Osteocyte (in vitro differentiated cells): Measurements from ENCODE around the gene MRRF. TPM values are rescaled to one million over a fixed set of nuclear protein-coding genes. Genes with fewer than 3 reads are reported as not detected.

ENCODE experiments used
- DNase-seq: peaks from one replicate; pipeline ENCODE4 v3.0.0; 2021; ENCODE audit warnings: mixed read lengths; ENCODE audit not compliant: unreplicated experiment; ENCODE audit errors: extremely low spot score
- H3K27ac Mint-ChIP-seq: one replicate; pipeline ENCODE4 v1.8.0; 2021; ENCODE audit warnings: mild to moderate bottlenecking, mixed read lengths; ENCODE audit not compliant: unreplicated experiment
- H3K27me3 Mint-ChIP-seq: one replicate; pipeline ENCODE4 v1.8.0; 2021; ENCODE audit warnings: mixed read lengths; ENCODE audit not compliant: unreplicated experiment
- H3K36me3 Mint-ChIP-seq: one replicate; pipeline ENCODE4 v1.8.0; 2021; ENCODE audit warnings: mixed read lengths; ENCODE audit not compliant: unreplicated experiment
- H3K4me1 Mint-ChIP-seq: one replicate; pipeline ENCODE4 v1.8.0; 2021; ENCODE audit warnings: mixed read lengths; ENCODE audit not compliant: unreplicated experiment
- H3K4me3 Mint-ChIP-seq: one replicate; pipeline ENCODE4 v1.8.0; 2021; ENCODE audit warnings: mild to moderate bottlenecking, moderate library complexity, mixed read lengths; ENCODE audit not compliant: unreplicated experiment
- H3K9me3 Mint-ChIP-seq: one replicate; pipeline ENCODE4 v1.8.0; 2021; ENCODE audit warnings: mixed read lengths; ENCODE audit not compliant: unreplicated experiment
- CTCF ChIP-seq: fragments of 200-600 bp; sonication (generic); IDR thresholded peaks from 2 replicates; pipeline ENCODE4 v1.5.0; 2021; ENCODE audit warnings: antibody characterized with exemption, mild to moderate bottlenecking, moderate library complexity
- total RNA-seq: library from RNA; stranded (reverse); gene quantifications from 2 replicates; pipeline ENCODE4 v1.2.1, GENCODE V29; 2021

MRRF gene
- total RNA-seq, 1 donor from 2014 or later = 26.0 TPM

- no peaks in the 10 kb centered on the region for H3K9me3 Mint-ChIP-seq
- DNase-seq = no peak
- H3K4me3 Mint-ChIP-seq = peak overlapping the region; percentile 81
- no peaks in the 10 kb centered on the region for H3K36me3 Mint-ChIP-seq
- TF ChIP-seq CTCF = no peak
- H3K27ac Mint-ChIP-seq = no peak overlapping the region
- peaks cover 14% of the 10 kb centered on the region for H3K27me3 Mint-ChIP-seq
- peaks cover 9% of the 10 kb centered on the region for H3K4me1 Mint-ChIP-seq
Observed at GRCh38 chr9:122347348-122348287, 82.9 kb downstream of the MRRF start.

- no peak for DNase-seq
- no peak for TF ChIP-seq CTCF
- Mint-ChIP-seq H3K4me1 (peaks cover 9% of the 10 kb centered on the region), H3K4me3 (no peak overlapping the region), H3K27me3 (peaks cover 14% of the 10 kb centered on the region), H3K27ac (no peak overlapping the region), H3K36me3 (no peaks in the 10 kb centered on the region), H3K9me3 (no peaks in the 10 kb centered on the region)
Observed at GRCh38 chr9:122348288-122348777, 83.7 kb downstream of the MRRF start.

DNA sequence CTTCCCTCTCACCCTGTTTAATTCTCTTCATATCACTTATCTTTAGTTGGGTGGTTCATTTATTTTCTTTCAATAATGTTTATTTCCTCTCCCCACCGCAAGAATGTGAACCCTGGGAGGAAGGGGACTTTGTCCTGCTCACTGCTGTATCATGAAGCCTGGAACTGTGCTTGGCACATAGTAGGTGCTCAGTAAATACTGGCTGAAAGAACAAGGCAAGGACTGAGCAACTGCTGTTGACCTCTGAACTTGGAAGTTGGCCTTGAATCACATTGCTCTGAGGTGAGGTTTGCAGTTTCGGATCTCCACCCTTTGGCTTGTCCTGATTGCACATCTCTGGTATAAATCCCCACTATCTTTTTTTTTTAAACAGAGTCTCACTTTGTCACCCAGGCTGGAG lies 84.1 kb downstream of the MRRF start:
- Mint-ChIP-seq H3K36me3 (no peaks in the 10 kb centered on the region), H3K27ac (no peak overlapping the region), H3K4me3 (no peak overlapping the region), H3K4me1 (peaks cover 9% of the 10 kb centered on the region), H3K27me3 (peaks cover 14% of the 10 kb centered on the region), H3K9me3 (no peaks in the 10 kb centered on the region)
- DNase-seq = no peak
- TF ChIP-seq CTCF = no peak

DNA sequence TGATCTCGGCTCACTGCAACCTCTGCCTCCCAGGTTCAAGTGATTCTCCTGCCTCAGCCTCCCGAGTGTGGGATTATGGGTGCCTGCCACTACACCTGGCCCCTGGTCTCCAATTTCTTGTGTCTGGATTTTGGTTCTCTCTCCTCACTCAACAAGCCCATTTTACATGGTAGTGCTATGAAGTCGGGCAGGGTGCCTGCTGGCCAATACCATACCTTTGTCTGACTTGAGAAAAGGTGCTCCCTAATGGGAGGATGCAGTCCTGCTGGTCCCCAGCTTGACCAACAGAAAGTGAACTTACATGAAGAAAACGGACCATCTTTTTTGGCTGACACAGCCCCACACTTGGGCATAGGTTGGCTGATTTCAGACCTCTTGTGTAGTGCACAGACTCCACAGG lies 84.5 kb downstream of the MRRF start:
- no peak overlapping the region for H3K4me3 Mint-ChIP-seq
- TF ChIP-seq CTCF = no peak

DNA sequence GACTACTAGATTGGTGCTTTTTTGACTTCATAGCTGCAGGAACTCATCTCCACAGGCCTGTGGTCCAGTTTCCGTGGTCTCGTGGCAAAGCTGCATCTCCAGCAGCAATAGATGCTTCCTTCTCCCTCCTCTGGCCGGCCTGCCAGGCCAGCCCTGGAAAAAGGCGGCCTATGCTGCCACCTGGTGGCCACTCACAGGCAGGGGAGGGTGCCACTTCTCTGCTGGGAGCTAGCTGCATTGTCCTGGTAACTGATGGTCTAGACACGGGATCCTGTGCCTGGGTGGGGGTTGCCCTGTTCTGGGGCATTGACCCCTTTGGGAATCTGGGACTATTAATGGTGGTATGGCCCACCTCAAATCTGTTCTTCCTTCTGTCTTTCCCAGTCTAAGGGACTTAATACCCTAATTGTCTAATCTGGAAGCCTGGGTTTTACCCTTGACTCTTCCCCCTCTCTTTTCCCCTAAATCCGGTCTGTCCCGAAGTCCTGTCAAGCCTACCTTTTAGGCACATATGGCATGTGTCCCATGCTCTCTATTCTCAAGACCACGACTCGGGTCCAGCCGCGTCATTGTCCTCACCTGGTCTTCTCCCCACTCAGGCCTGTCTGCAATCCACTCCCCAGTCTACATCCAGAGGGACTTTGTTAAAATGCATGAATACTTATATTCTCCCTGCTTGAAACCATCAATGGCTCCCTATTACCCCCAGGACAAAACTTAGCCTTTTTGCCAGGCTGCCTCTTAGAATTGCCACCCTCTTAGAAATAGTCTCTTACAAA lies 86.1 kb downstream of the MRRF start:
- Mint-ChIP-seq H3K4me1 (peaks cover 9% of the 10 kb centered on the region), H3K9me3 (no peaks in the 10 kb centered on the region), H3K36me3 (no peaks in the 10 kb centered on the region), H3K4me3 (no peak overlapping the region), H3K27ac (no peak overlapping the region), H3K27me3 (peaks cover 18% of the 10 kb centered on the region)
- peak; percentile 95 for DNase-seq
- TF ChIP-seq CTCF = peak; percentile 98

More for the DNA sequence above, 84.5 kb downstream of the MRRF start:
- no peak overlapping the region for H3K27ac Mint-ChIP-seq
- peaks cover 14% of the 10 kb centered on the region for H3K27me3 Mint-ChIP-seq
- H3K4me1 Mint-ChIP-seq = peaks cover 9% of the 10 kb centered on the region
- no peak for DNase-seq
- no peaks in the 10 kb centered on the region for H3K36me3 Mint-ChIP-seq
- no peaks in the 10 kb centered on the region for H3K9me3 Mint-ChIP-seq
